AG10803 (cell line): ENCODE measurements around the gene GARRE1.

Experiments used
- DNase-seq: peaks from one replicate; pipeline ENCODE4 v3.0.0; 2010; ENCODE audit warnings: low read depth
- H3K4me3 ChIP-seq: 2 replicates; pipeline ENCODE4 v1.5.1; 2011; ENCODE audit warnings: mild to moderate bottlenecking, low read length, control low read depth
- TF ChIP-seq, protein P1 (sequence below): conservative IDR thresholded peaks from 2 replicates; pipeline ENCODE4 v1.5.1; 2011; ENCODE audit warnings: mild to moderate bottlenecking, low read length, control low read depth, inconsistent platforms

The GARRE1 gene

GRCh38 chr19:34299576-34299975 is 45.2 kb downstream of the GARRE1 start:
- TF ChIP-seq, protein P1, sequence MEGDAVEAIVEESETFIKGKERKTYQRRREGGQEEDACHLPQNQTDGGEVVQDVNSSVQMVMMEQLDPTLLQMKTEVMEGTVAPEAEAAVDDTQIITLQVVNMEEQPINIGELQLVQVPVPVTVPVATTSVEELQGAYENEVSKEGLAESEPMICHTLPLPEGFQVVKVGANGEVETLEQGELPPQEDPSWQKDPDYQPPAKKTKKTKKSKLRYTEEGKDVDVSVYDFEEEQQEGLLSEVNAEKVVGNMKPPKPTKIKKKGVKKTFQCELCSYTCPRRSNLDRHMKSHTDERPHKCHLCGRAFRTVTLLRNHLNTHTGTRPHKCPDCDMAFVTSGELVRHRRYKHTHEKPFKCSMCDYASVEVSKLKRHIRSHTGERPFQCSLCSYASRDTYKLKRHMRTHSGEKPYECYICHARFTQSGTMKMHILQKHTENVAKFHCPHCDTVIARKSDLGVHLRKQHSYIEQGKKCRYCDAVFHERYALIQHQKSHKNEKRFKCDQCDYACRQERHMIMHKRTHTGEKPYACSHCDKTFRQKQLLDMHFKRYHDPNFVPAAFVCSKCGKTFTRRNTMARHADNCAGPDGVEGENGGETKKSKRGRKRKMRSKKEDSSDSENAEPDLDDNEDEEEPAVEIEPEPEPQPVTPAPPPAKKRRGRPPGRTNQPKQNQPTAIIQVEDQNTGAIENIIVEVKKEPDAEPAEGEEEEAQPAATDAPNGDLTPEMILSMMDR = no peak
- DNase-seq = no peak
- H3K4me3 ChIP-seq = no peak overlapping the region

DNA sequence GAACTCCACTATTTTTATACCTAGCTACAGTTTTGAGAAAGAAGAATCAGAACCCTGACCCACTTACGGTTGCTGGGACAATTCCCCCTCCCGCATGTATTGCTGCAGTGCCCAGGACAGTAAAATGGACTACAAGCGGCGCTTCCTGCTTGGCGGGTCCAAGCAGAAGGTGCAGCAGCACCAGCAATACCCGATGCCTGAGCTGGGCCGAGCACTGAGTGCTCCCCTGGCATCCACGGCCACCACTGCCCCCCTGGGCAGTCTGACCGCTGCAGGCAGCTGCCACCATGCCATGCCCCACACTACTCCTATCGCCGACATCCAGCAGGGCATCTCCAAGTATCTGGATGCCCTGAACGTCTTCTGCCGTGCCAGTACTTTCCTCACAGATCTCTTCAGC is 46.0 kb downstream of the GARRE1 start:
- DNase-seq = no peak
- no peak overlapping the region for H3K4me3 ChIP-seq
- TF ChIP-seq, protein P1 = no peak

DNA sequence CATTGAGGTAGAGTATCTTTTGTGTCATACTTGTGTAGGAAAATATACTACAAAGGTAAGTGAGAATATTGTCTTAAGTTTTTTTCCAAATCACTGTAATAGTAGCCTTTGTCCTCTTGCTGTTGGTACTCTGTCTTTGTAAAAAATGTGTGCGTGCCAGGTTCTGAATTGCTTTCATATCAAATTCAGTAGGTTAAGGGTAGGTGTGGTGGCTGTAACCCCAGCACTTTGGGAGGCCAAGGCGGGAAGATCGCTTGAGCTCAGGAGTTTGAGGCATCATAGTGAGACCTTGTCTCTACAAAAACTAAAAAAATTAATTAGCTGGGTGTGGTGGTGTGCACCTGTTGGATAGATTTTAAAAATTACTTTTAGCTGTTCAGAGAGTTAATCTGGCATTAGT is 46.6 kb downstream of the GARRE1 start:
- TF ChIP-seq, protein P1 = no peak
- no peak for DNase-seq
- no peak overlapping the region for H3K4me3 ChIP-seq
